Stimulated activated CD8-positive, alpha-beta memory T cell treated with anti-CD3 and anti-CD28 coated beads, Interleukin-7, amount 100 ng/mL, for 24 hours (primary cell): ENCODE results near the gene MPZ.
"Not testable (repeated sequence)": the region's sequence is repeated elsewhere in the genome, so short reads cannot be mapped to it uniquely, and the experiment has no call there.

ENCODE experiments used
- DNase-seq: peaks from one replicate; pipeline ENCODE4 v3.0.0-alpha.2; 2020; ENCODE audit warnings: low read depth

The MPZ gene

GRCh38 chr1:161255302-161255701 is 54.5 kb downstream of the MPZ start:
- DNase-seq: not testable (repeated sequence)
